PC-9 (cell line): ENCODE data around the gene AP1S2.

Source experiments
- CTCF ChIP-seq: fragments of 200-600 bp; sonication (generic); conservative IDR thresholded peaks from 2 replicates; pipeline ENCODE4 v1.6.1; 2017; ENCODE audit warnings: mixed run types, antibody characterized with exemption, mild to moderate bottlenecking, moderate library complexity
- EZH2 ChIP-seq: fragments of 200-600 bp; sonication (generic); IDR thresholded peaks from 2 replicates; pipeline ENCODE4 v1.8.0; 2017; ENCODE audit warnings: antibody characterized with exemption, low read depth

DNA sequence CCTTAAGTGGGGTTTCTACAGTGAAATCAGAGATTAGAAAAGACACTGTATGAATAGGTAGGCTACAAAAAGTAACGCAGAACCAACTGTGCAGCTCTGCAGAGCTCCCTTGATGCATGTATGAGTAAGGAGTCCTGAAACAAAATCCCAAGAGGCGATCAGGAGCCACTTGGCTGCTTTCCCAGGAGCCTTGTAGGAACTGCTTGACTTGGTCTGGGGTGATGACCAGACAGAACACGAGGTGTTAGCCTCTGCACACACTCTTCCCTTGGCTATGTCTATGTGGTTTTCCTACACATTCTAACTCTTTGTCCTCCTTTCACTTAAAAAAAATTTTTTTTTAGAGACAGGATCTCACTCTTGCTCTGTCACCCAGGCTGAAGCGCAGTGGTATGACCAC, 22.8 kb upstream of the AP1S2 start:
- TF ChIP-seq CTCF (no peak), EZH2 (no peak)
